Activated CD4-positive, alpha-beta T cell treated with anti-CD3 and anti-CD28 coated beads, Interleukin-2, amount 10 ng/mL, durations not matched to agents 24 days and 14 days (primary cell): ENCODE measurements around the gene UBXN2A. TPM values are rescaled to one million over a fixed set of nuclear protein-coding genes. Genes with fewer than 3 reads are reported as not detected.
A peak's percentile ranks its signal among the peaks of the same experiment; 100 is the strongest.
"Not testable (repeated sequence)": the region's sequence is repeated elsewhere in the genome, so short reads cannot be mapped to it uniquely, and the experiment has no call there.

ENCODE experiments used
- DNase-seq: peaks from one replicate; pipeline ENCODE4 v3.0.0; 2022
- H3K27ac Mint-ChIP-seq: one replicate; pipeline ENCODE4 v1.8.0; 2022; ENCODE audit warnings: mild to moderate bottlenecking, mixed read lengths
- H3K27me3 Mint-ChIP-seq: one replicate; pipeline ENCODE4 v1.8.0; 2022; ENCODE audit warnings: mixed read lengths
- H3K36me3 Mint-ChIP-seq: one replicate; pipeline ENCODE4 v1.8.0; 2022; ENCODE audit warnings: low read depth, mild to moderate bottlenecking, mixed read lengths
- H3K4me1 Mint-ChIP-seq: one replicate; pipeline ENCODE4 v1.8.0; 2021; ENCODE audit warnings: mixed read lengths
- H3K4me3 Mint-ChIP-seq: one replicate; pipeline ENCODE4 v1.8.0; 2022; ENCODE audit warnings: mild to moderate bottlenecking, moderate library complexity, mixed read lengths
- H3K9me3 Mint-ChIP-seq: one replicate; pipeline ENCODE4 v1.8.0; 2021; ENCODE audit warnings: mixed read lengths
- intact Hi-C: fragments of 100-400 bp; cut with micrococcal nuclease; formaldehyde crosslinking; loops from one replicate; pipeline ENCODE4 v1.15.1; 2023
- total RNA-seq: library from RNA; stranded (reverse); gene quantifications from 2 replicates; pipeline ENCODE4 v1.2.3, GENCODE V29; 2022

The UBXN2A gene
- total RNA-seq, 1 donor from 2014 or later, result 13.1 TPM

- no peak for DNase-seq
- H3K27ac Mint-ChIP-seq, result no peak overlapping the region
- intact Hi-C loops, result loop anchor here (5.0 kb wide), 2 partner anchors 32 to 433 kb away; no protein-coding TSS in a partner anchor
- peaks cover 5% of the 10 kb centered on the region for H3K36me3 Mint-ChIP-seq
- H3K27me3 Mint-ChIP-seq, result peaks cover 2% of the 10 kb centered on the region
- H3K4me3 Mint-ChIP-seq, result peak overlapping the region; percentile 91
- H3K9me3 Mint-ChIP-seq, result no peaks in the 10 kb centered on the region
- H3K4me1 Mint-ChIP-seq, result peaks cover 28% of the 10 kb centered on the region
Measured at GRCh38 chr2:23924589-23925359, 15.5 kb upstream of the UBXN2A start.

- H3K4me1 Mint-ChIP-seq, result peaks cover 28% of the 10 kb centered on the region
- DNase-seq, result peak; percentile 90
- intact Hi-C loops, result loop anchor here (1.0 to 5.0 kb wide), 3 partner anchors 33 to 432 kb away; no protein-coding TSS in a partner anchor
- peak overlapping the region; percentile 91 for H3K4me3 Mint-ChIP-seq
- peaks cover 2% of the 10 kb centered on the region for H3K27me3 Mint-ChIP-seq
- no peaks in the 10 kb centered on the region for H3K9me3 Mint-ChIP-seq
- peaks cover 5% of the 10 kb centered on the region for H3K36me3 Mint-ChIP-seq
- H3K27ac Mint-ChIP-seq, result peak overlapping the region; percentile 100
Measured at GRCh38 chr2:23925702-23926289, 14.5 kb upstream of the UBXN2A start.

- Mint-ChIP-seq H3K4me3 (peak overlapping the region; percentile 91), H3K36me3 (peaks cover 5% of the 10 kb centered on the region), H3K27ac (peak overlapping the region; percentile 100), H3K4me1 (peaks cover 28% of the 10 kb centered on the region), H3K9me3 (no peaks in the 10 kb centered on the region), H3K27me3 (peaks cover 2% of the 10 kb centered on the region)
- intact Hi-C loops, result loop anchor here (1.0 to 5.0 kb wide), 3 partner anchors 34 to 431 kb away; no protein-coding TSS in a partner anchor
- DNase-seq, result no peak
Measured at GRCh38 chr2:23926290-23926749, 13.9 kb upstream of the UBXN2A start.

GRCh38 chr2:23926750-23927571 lies 13.3 kb upstream of the UBXN2A start, which contains the start of gene ATAD2B:
Gene ATAD2B (minus strand): TSS chr2:23927123. CDS start chr2:23926770, 353 bp downstream.
- DNase-seq, result peak; percentile 99
- H3K36me3 Mint-ChIP-seq, result peaks cover 5% of the 10 kb centered on the region
- intact Hi-C loops, result loop anchor here (1.0 to 5.0 kb wide), 7 partner anchors 13 to 430 kb away; partner anchors contain the start of genes SF3B6, TP53I3, UBXN2A and WDCP
- peak within 1 kb of the TSS; percentile 100 for H3K27ac Mint-ChIP-seq
- peaks cover 28% of the 10 kb centered on the region for H3K4me1 Mint-ChIP-seq
- peak within 1 kb of the TSS; percentile 91 for H3K4me3 Mint-ChIP-seq
- H3K27me3 Mint-ChIP-seq, result peaks cover 2% of the 10 kb centered on the region
- H3K9me3 Mint-ChIP-seq, result no peaks in the 10 kb centered on the region

GRCh38 chr2:23934259-23934658 lies 6.0 kb upstream of the UBXN2A start:
- Mint-ChIP-seq H3K9me3 (no peaks in the 10 kb centered on the region), H3K4me3 (no peak overlapping the region), H3K27ac (no peak overlapping the region), H3K36me3 (no peaks in the 10 kb centered on the region), H3K27me3 (peaks cover 11% of the 10 kb centered on the region), H3K4me1 (peaks cover 5% of the 10 kb centered on the region)
- intact Hi-C loops, result no loop called here
- DNase-seq, result no peak

GRCh38 chr2:23940718-23941620 lies 706 bp downstream of the UBXN2A start:
- intact Hi-C loops, result loop anchor here (1.0 to 2.0 kb wide), 4 partner anchors 14 to 144 kb away; partner anchors contain the start of genes ATAD2B, SF3B6, TP53I3 and WDCP
- Mint-ChIP-seq H3K4me1 (peaks cover 20% of the 10 kb centered on the region), H3K36me3 (peaks cover 8% of the 10 kb centered on the region), H3K27me3 (peaks cover 12% of the 10 kb centered on the region), H3K27ac (peak overlapping the region; percentile 82), H3K9me3 (no peaks in the 10 kb centered on the region), H3K4me3 (peak overlapping the region; percentile 89)
- no peak for DNase-seq

- H3K36me3 Mint-ChIP-seq, result peaks cover 8% of the 10 kb centered on the region
- peaks cover 12% of the 10 kb centered on the region for H3K27me3 Mint-ChIP-seq
- H3K27ac Mint-ChIP-seq, result no peak overlapping the region
- H3K4me3 Mint-ChIP-seq, result no peak overlapping the region
- no peak for DNase-seq
- no peaks in the 10 kb centered on the region for H3K9me3 Mint-ChIP-seq
- intact Hi-C loops, result loop anchor here (2.0 kb wide), 1 partner anchor 143 kb away; the partner anchor contains the start of gene TP53I3
- H3K4me1 Mint-ChIP-seq, result peaks cover 20% of the 10 kb centered on the region
Measured at GRCh38 chr2:23941644-23942043, 1.4 kb downstream of the UBXN2A start.

GRCh38 chr2:23943666-23944065 lies 3.4 kb downstream of the UBXN2A start:
- H3K27me3 Mint-ChIP-seq, result peaks cover 9% of the 10 kb centered on the region
- intact Hi-C loops, result no loop called here
- DNase-seq, result no peak
- H3K9me3 Mint-ChIP-seq, result no peaks in the 10 kb centered on the region
- H3K4me3 Mint-ChIP-seq, result no peak overlapping the region
- H3K27ac Mint-ChIP-seq, result no peak overlapping the region
- H3K36me3 Mint-ChIP-seq, result peaks cover 10% of the 10 kb centered on the region
- H3K4me1 Mint-ChIP-seq, result peaks cover 20% of the 10 kb centered on the region

GRCh38 chr2:23944527-23944926 lies 4.3 kb downstream of the UBXN2A start:
- peaks cover 10% of the 10 kb centered on the region for H3K36me3 Mint-ChIP-seq
- H3K27ac Mint-ChIP-seq, result no peak overlapping the region
- no peaks in the 10 kb centered on the region for H3K9me3 Mint-ChIP-seq
- peaks cover 12% of the 10 kb centered on the region for H3K4me1 Mint-ChIP-seq
- H3K4me3 Mint-ChIP-seq, result no peak overlapping the region
- H3K27me3 Mint-ChIP-seq, result peaks cover under 1% of the 10 kb centered on the region
- intact Hi-C loops, result no loop called here
- no peak for DNase-seq

- Mint-ChIP-seq H3K27me3 (no peaks in the 10 kb centered on the region), H3K27ac (no peak overlapping the region), H3K36me3 (peaks cover 10% of the 10 kb centered on the region), H3K4me3 (no peak overlapping the region), H3K4me1 (peaks cover 12% of the 10 kb centered on the region), H3K9me3 (no peaks in the 10 kb centered on the region)
- intact Hi-C loops, result no loop called here
- no peak for DNase-seq
Measured at GRCh38 chr2:23944976-23945375, 4.7 kb downstream of the UBXN2A start.

- Mint-ChIP-seq H3K27ac (no peak overlapping the region), H3K4me3 (no peak overlapping the region), H3K9me3 (no peaks in the 10 kb centered on the region), H3K27me3 (no peaks in the 10 kb centered on the region), H3K36me3 (peaks cover 7% of the 10 kb centered on the region), H3K4me1 (peaks cover 8% of the 10 kb centered on the region)
- intact Hi-C loops, result no loop called here
- no peak for DNase-seq
Measured at GRCh38 chr2:23947350-23947749, 7.1 kb downstream of the UBXN2A start.

- intact Hi-C loops, H3K9me3 Mint-ChIP-seq, H3K27me3 Mint-ChIP-seq, H3K36me3 Mint-ChIP-seq, DNase-seq, H3K27ac Mint-ChIP-seq, H3K4me3 Mint-ChIP-seq, H3K4me1 Mint-ChIP-seq: not testable (repeated sequence)
Measured at GRCh38 chr2:23952558-23952957, 12.3 kb downstream of the UBXN2A start.
